Activated naive CD4-positive, alpha-beta T cell (primary cell): ENCODE measurements around the gene CCDC136.
A peak's percentile ranks its signal among the peaks of the same experiment; 100 is the strongest.

Source experiments
- DNase-seq, 4 experiments: peaks; one replicate each; lab custom pipeline; 2025; lab: John Stamatoyannopoulos, UW

CCDC136 gene

GRCh38 chr7:128831994-128832879 lies 40.5 kb downstream of the CCDC136 start:
- no peak for DNase-seq

GRCh38 chr7:128832880-128833147 lies 41.0 kb downstream of the CCDC136 start:
- no peak for DNase-seq

GRCh38 chr7:128833148-128833945 lies 41.6 kb downstream of the CCDC136 start:
- DNase-seq: no peak

GRCh38 chr7:128833946-128834325 lies 42.2 kb downstream of the CCDC136 start:
- DNase-seq: no peak

GRCh38 chr7:128835231-128835751 lies 43.5 kb downstream of the CCDC136 start:
- DNase-seq: no peak

- no peak for DNase-seq
Observed at GRCh38 chr7:128835790-128836641, 44.2 kb downstream of the CCDC136 start.

- no peak for DNase-seq
Observed at GRCh38 chr7:128836729-128837348, 45.1 kb downstream of the CCDC136 start.

GRCh38 chr7:128837521-128837921 lies 45.8 kb downstream of the CCDC136 start:
- no peak for DNase-seq

- DNase-seq: no peak
Observed at GRCh38 chr7:128838109-128838779, 46.5 kb downstream of the CCDC136 start.

- DNase-seq: no peak
Observed at GRCh38 chr7:128838981-128839731, 47.4 kb downstream of the CCDC136 start.

- no peak for DNase-seq
Observed at GRCh38 chr7:128839751-128840177, 48.0 kb downstream of the CCDC136 start.

- no peak for DNase-seq
Observed at GRCh38 chr7:128840326-128841170, 48.8 kb downstream of the CCDC136 start.

GRCh38 chr7:128841171-128841690 lies 49.5 kb downstream of the CCDC136 start:
- DNase-seq: no peak

- DNase-seq: peak in 3 of 4 experiments; percentile 16 to 35 (median 29)
Observed at GRCh38 chr7:128841921-128842673, 50.3 kb downstream of the CCDC136 start.

- DNase-seq: no peak
Observed at GRCh38 chr7:128842674-128843641, 51.2 kb downstream of the CCDC136 start.

- DNase-seq: no peak
Observed at GRCh38 chr7:128843938-128844621, 52.3 kb downstream of the CCDC136 start.
